Spleen (tissue), 7 donors: Measurements from ENCODE around the gene TANC1.

Experiments used
- CTCF ChIP-seq, 11 experiments: fragments of 200-600 bp in 7 of 11; fragments of 450-650 bp in 4 of 11; sonication (generic) in 4 of 11; IDR thresholded peaks in 8 of 11; conservative IDR thresholded peaks in 3 of 11; 1 replicate in 7 of 11; 2 replicates in 4 of 11; pipeline versions ENCODE4 v1.4.0 to v1.8.0; 2016 to 2021; ENCODE audit warnings: antibody characterized with exemption in 11 of 11, inconsistent platforms in 4 of 11, mild to moderate bottlenecking in 1 of 11
- POLR2A ChIP-seq, 3 donors: fragments of 450-650 bp; IDR thresholded peaks; one replicate each; pipeline ENCODE4 v1.5.1; 2017; ENCODE audit warnings: antibody characterized with exemption in 3 of 3, mild to moderate bottlenecking in 1 of 3
- donor health status: DM: no; HTN: no; CAD: no; lungs with moderate emphysema.
- donor health status: DM: no; HTN: no; CAD: no.
- donor health status: DM: no; HTN: no; CAD: no.

GRCh38 chr2:159206736-159207380 is 238.4 kb downstream of the TANC1 start:
- TF ChIP-seq CTCF (IDR thresholded peaks at IDR 0.05 in 8 of 11, conservative IDR thresholded peaks at IDR 0.05 in 3 of 11) (no peak), POLR2A (IDR thresholded peaks at IDR 0.05) (no peak)
